Stimulated activated CD4-positive, alpha-beta T cell treated with anti-CD3 and anti-CD28 coated beads, Interleukin-1b, Interleukin-23, amount 100 ng/mL, for 1 hour (primary cell): Measurements from ENCODE around the gene TRA2B.
A peak's percentile ranks its signal among the peaks of the same experiment; 100 is the strongest.

ENCODE experiments used
- DNase-seq, 2 donors: peaks; one replicate each; pipeline ENCODE4 v3.0.0-alpha.2; 2020; ENCODE audit warnings: low read depth in 2 of 2

TRA2B gene

DNA sequence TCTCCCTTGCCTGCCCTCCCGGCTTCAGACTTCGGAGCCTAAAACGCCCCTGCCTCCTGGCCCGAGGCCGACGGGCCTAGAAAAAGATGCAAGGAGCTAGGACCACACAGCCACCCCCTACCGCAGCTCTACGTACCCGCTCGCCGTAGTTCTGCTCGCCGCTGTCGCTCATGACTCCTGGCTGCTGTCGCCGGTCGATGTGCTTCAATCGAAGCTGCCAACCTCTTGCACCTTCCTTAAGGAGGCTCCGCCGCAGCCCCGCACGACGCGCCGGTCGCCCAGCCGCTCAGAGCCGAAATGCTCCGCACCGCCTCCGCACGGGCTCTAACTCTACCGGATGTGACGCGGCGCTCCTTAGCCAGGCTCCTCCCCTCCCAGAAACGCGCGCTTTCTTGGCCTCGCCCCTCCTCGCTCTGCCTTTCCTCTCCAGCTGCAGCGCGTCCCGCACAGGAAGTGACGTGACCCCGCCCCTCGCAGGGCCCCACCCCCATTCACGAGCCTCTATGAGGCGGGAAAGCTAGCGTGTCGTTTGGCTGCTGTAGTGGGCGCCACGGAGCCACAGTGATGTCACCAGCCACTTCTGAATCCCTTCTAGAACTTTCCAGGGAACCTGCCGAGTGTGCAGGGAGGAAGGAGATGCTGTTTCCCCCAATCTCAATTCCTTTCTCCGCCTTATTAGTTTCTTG is at the start of gene TRA2B:
TSS of gene TRA2B (minus strand) at position 326 of the 686 bp plus-strand sequence. CDS start at position 172, 154 bp downstream.
- DNase-seq, result peak; percentile 96 to 98

DNA sequence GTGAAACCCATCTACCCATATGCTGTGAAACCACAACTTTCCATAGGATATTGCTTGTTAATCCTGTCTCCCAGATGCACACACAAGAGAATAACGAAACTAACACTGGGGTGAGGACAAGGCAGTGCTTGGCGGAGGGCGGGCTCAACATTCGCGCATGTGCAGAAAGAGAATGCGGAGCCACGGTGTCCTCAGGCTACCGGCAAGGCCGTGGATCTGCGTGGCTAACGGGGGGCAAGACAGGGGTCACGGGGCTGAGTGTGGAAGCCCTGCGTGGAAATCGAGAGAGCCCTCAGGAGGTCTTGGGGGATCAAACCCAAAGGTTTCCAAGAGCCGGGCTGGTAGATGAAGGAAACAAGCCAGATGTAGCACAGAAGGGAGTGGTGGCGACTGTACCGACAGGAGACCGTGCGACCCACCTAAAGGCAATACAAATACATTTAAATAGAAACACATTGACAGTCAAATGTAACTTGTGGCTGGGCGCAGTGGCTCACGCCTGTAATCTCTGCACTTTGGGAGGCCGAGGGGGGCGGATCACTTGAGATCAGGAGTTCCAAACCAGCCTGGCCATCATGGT is 48.5 kb upstream of the TRA2B start:
- DNase-seq, result no peak

DNA sequence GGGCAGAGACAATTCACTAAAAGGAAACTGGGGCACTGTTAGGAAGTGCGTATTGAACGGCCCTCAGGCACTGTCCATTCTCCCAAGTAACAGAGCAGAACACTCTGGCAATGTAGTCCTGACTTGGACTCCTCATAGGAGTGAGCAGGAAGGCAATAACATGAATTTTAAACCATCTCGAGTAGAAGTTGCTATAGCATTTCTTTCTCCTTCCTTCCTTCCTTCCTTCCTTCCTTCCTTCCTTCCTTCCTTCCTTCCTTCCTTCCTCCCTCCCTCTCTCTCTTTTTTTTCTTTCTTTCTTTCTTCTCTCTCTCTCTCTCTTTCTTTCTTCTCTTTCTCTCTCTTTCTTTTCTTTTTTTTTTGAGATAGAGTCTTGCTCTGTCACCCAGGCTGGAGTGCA is 46.4 kb upstream of the TRA2B start:
- no peak for DNase-seq

DNA sequence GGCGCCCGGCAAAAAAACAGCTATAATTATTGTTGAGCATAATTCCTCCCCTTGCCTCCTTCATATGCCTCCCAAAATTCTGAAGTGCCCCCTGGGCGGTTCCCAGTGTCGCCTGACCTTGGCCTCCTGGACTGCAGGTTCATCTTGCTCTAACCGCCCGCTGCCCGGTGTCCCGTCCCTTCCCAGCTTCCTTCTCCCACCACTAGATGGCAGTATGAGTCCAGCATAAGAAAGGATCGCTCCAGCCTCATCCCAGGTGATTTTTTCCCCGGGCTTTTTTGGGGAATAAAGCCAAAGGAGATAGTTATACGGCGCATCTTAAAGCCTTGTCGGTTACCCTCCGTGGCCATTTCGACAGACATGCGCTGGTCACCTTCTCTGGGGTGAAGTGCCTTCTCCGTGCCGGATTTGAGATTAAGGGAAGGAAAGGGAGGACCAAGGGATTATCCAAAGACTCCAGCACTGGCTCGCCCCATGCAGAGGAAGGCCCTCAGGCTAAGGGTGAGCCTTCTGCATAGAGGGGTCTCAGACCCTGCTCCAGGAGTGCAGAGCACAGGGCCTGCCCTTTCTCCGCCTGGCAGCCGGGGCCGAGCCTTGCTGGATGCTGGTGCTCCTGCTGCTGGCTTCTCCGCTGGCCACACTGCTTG is 45.8 kb upstream of the TRA2B start:
- DNase-seq, result peak; percentile 25 to 27

DNA sequence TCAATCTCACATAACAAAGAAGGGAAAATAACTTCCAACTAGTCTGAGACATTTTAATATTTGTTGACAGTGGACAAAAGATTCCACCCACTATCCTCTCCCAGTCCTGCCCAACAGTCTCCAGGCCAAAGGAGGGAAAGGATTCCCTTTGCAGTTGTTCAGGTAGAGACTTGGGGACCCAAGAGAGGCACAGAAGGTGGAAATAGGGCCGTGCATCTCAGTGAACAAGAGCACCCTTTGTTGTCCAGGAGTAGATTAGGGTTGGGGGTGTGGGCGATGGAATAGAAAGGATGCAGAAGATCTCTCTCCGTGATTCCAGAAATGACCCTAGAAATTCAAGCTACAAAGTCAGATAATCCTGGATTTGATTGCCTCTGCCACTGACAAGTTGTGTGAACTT is 44.8 kb upstream of the TRA2B start:
- no peak for DNase-seq

DNA sequence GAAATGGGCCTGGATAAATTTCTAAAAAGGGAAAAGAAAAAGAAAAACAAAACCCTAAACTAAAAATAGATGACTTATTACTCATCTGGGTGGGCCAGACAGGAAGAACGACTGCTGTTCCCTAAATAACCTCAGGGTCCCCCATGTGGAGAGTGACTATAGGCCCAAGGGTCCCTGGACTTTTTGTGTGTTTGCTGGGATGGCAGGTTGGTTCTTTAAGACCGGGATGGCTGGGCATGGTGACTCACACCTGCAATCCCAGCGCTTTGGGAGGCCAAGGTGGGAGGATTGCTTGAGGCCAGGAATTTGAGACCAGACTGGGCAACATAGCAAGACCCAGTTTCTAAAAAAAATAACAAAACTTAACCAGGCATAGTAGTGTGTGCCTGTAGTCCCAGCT is 43.8 kb upstream of the TRA2B start:
- no peak for DNase-seq

DNA sequence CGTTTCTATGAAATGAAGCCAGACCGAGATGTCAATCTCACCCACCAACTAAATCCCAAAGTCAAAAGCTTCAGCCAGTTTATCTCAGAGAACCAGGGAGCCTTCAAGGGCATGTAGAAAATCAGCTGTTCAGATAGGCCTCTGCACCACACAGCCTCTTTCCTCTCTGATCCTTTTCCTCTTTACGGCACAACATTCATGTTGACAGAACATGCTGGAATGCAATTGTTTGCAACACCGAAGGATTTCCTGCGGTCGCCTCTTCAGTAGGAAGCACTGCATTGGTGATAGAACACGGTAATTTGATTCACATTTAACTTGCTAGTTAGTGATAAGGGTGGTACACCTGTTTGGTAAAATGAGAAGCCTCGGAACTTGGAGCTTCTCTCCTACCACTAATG is 41.9 kb upstream of the TRA2B start:
- DNase-seq, result no peak

DNA sequence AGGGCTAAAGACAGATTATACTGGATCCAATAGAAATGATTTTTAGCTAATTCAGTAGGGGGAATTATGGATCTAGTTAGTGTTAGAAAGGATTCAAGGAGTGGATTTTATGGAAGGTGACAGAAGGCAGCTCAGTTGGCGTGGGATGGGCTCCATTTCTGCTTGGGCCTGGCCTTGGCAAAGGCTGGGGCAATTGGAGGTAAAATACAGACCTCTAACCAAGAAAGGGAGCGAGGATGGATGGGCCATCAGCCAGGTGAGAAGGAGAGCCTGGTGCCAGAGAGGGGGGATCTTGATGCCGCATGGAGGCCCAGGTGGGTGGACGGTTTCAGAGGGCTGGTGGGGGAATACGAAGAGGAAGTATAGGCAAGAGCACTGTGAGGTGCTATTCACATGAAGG is 40.7 kb upstream of the TRA2B start:
- no peak for DNase-seq

DNA sequence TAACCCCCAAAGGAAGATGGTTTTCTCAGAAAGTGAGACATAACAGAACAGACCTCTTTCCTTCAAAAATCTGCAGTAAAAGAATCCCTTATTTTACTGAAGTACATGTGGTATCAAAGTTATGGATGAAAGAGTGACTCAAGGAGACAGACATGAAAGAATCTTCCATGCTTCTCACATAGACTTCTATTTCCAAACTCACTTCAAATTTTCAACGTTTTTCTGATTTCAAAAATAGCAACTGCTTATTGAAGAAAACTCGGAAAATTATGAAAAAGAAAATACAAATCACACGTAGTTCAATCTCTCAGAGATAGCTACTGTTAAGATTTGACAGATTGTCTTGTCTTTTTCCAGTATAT is 39.8 kb upstream of the TRA2B start:
- no peak for DNase-seq

DNA sequence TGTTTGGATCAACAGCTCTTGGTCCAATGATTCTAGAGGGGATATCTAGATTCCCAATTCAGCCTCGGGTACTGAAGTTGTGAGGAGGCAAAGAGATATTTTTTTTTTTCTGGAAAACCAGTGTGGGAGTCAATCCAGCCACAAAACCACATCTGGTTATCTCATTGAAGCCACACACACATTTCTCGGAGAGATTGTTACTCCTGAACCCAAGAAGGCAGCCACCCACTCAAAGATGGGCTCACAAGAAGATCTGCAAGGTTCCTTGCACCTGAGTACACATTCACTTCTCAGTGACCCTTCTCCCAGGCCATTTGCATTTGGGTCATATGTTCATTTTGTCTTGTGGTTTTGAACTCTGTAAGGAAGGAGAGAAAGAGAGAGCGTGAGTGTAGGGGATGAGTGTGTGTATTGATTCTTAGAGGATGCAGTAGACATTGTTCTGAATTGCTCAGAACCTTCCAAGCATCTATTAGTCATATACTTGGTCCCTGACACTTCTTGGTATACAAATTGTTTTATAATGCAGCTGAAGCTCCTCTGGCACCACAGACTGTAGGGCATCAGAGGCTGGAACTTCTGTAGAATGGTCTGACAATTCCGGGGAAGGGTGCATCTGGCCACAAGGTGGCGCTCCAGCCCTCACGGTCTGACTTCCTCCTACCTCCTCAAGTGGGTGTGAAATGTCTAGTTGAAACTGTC is 39.3 kb upstream of the TRA2B start:
- DNase-seq, result peak; percentile 45 to 79

DNA sequence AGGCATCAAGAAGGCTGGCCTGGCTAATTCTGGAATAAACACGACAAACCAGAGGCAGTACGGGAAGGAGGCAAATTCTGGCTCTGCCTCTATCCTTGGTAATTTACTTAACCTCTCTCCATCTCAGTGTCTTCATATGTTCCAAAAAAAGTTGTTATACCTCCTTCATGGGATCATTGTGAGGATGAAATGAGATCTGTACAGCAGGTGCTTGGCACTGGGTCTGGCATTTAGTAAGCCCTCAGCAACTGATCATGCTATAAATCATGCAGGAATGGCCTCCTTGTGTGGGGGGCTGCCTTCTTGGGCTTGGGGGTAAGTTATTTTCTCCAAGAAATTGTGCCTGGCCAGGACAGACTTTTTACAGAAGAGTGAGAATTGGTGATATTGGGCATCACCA is 38.3 kb upstream of the TRA2B start:
- DNase-seq, result no peak

DNA sequence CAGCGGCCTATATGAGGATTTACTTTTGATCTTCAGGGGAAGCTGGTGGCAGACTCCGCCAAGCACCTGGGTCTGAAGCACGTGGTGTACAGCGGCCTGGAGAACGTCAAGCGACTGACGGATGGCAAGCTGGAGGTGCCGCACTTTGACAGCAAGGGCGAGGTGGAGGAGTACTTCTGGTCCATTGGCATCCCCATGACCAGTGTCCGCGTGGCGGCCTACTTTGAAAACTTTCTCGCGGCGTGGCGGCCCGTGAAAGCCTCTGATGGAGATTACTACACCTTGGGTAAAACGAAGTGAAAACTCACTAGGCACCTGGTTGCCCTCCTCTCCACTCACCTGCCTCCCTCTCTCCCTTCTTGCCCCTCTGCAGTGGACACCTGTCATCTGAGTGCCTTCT is 33.8 kb upstream of the TRA2B start:
- DNase-seq, result no peak

DNA sequence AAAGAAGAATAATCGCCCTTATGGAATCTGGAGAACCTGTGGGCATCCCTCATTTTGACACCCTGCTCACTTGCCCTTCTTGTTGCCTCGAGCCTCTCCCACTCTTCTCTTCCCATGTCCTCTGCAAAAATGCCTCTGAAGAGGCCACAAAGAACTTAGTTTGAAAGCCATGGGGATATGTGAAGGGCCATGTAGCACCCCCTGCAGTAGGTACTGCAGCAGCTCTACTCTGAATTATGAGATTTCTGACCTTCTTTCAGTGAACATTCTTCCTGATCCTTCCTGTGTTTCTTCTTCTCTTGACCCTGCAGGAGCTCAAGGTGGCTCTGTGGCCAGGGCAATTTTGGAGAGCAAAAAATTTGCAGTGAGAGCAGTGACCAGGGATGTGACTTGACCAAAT is 30.4 kb upstream of the TRA2B start:
- no peak for DNase-seq

DNA sequence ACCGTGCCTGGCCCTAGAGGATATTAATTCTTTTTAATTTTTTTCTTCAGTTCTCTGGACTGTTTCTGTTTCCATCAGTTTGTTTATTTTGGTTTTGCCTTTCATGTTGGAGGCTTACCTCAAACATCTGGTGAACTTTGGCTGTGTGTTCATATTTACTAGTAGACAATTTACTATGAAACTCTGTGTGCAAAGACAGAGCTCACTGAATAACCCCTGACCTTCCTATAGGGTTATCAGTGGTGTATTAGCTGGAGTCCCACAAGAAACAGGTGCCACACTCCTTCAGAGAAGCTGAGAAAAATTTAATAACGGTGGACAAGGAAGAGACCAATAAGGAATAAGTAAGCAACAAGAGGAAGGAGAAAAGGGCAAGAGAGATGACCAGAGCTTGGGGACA is 28.8 kb upstream of the TRA2B start:
- DNase-seq, result no peak

DNA sequence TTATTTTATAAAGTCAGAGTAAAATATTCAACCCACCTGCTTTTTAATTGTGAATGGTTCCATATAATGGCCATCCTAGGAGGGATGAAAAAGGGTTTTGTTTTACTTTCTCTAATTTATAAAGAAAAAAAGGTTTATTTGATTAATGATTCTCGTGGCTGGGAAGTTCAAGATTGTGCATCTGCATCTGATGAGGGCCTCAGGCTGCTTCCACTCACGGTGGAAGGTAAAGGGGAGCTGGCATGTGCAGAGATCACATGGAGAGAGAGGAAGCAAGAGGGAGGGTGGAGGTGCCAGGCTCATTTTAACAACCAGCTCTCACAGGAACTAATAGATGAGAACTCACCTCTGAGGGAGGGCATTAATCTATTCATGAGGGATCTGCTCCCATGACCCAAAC is 27.7 kb upstream of the TRA2B start:
- DNase-seq, result no peak

DNA sequence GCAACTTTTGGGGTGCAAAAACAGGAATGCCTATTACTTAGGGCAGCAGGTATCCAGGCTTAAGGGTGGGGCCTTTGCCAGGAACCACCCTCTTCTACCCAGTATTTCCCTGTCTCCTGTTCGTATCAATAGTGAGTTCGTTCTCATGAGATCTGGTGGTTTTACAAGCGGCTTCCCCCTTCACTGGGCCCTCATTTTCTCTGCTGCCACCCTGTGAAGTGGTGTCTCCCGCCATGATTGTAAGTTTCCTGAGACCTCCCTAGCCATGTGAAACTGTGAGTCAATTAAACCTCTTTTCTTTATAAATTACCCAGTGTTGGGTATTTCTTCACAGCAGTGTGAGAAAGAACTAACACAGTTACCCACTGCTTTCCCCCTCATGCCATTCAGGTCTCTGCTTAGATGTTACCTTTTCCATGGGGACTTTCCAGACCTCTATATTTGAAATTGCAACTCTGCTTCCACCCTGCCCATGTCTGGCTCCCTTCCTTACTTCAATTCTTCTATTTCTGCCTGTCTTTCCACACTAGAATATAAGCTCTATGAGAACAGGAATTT is 23.9 kb upstream of the TRA2B start:
- no peak for DNase-seq

DNA sequence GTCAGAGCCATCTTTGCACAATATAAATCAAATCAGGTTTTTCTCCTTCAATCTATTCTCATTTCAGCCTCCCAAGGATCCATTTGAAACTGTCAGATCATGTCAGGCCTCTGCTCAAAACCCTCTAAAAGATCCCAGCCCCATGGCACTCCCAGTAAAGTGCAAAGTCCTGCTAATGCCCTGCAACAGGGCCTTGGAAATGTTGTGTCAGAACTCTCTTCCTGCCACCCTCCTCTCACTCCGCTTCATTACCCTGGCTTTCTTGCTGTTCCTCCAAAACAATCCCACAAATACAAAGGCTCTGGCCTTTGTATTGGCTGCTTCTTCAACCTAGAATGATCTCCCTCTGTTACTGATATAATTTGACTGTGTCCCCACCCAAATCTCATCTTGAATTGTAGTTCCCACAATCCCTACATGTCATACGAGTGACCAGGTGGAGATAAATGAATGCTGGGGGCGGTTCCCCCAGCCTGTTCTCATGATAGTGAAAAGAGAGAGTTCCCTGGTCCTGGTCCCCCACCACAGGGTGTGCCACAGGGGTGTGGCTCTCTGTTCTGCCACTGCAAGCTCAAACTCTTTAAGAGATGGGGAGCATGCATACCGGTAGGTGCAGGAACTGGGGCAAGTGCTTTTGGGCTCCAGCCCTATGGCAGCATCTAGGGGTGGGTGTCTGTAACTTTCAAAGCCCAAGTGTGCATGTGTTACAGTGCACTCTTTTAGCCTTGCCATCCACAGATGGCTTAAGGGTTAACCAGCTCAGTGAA is 22.9 kb upstream of the TRA2B start:
- no peak for DNase-seq

DNA sequence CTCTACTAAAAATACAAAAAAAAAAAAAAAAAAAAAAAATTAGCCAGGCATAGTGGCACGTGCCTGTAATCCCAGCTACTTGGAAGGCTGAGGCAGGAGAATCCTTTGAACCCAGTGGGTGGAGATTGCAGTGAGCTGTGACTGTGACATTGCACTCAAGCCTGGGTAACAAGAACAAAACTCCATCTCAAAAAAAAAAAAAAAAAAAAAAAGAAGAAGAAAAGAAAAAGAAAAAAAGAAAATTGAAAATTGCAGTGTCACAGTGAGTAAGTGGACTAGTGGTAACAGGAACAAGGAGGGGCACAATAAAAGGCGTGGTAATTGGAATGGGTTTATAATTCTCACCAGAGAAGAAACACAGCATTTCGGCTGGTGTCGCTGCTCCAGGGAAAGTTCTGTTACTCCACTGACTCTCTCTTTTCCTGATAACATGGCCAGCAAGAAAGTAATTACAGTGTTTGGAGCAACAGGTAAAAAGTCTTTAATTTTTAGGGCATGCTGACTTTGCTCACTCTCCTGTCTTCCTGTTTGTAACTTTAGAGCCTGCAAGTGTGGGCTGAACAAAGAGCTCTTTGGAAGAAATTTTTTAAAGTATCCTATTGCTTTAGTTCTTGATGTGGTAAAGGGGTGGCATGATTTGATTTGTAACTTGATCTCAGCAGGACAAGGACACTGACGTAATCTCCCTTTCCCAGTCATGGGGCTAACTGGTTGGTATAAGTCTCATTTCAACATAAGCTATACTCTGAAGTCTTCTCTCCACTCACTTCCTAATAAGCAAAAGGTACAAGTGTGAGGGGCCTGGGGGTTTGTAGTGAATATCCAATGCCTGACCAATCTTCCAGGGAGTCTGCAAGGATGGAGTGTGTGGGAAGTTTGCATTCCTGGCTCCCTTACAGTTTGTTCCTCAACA is 22.1 kb upstream of the TRA2B start:
- DNase-seq, result no peak

DNA sequence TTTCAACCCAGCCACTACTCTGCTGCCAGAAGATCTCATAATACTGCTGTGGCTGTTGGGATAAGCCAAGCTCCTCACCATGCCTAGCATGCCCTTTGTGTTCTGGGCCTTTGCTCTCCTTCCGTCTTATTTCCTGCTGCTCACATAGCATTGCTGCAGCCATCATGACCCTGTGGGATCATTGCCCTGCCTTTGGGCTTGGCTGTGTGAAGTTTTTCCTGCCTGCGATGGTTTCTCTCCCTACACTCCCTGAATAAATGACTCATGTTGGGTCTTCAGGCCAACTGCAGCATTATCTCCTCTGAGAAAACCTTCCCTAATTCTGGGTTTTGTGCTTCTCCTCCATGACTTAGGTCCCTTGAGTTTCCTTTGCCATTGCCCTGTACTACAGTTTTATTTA is 20.8 kb upstream of the TRA2B start:
- DNase-seq, result no peak

DNA sequence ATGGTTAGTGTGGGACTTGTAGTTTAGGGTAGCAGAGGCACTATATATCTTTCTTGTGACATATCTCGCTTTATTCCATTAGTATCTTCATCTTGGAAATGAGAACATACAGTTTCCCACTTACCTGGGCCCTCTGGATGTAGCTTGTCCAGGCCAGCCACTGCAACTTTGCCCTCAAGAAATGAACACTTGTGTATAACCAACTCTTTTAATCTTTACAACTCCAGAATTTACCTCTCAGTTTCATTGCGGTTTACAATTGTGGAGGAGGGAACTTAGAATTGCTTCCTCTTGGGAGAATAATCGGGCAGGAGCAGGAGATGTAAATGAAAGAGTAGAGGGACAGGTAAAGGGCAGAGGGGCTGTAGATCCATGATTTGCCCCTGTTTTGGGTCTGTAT is 18.4 kb upstream of the TRA2B start:
- DNase-seq, result no peak

DNA sequence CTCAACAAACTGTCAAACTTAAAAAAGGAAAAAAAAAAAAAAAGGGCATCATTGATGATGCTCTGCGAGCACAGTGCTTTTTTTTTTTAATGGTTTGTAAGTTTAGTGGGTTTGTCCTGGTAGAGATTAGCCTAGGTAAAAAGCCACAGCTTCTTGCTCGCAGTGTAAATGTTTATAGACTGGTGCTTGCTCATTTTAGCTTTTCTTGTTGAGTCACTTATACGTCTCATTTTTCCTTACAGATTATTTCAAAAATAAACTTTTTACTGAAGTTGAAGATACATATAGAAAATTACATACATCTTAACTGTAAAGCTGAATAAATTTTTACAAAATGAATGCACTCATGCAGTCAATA is 16.5 kb upstream of the TRA2B start:
- no peak for DNase-seq
